Endothelial cell of umbilical vein (primary cell): ENCODE measurements around the gene SPDYE18. TPM values are rescaled to one million over a fixed set of nuclear protein-coding genes. Genes with fewer than 3 reads are reported as not detected.
"Not testable (repeated sequence)": the region's sequence is repeated elsewhere in the genome, so short reads cannot be mapped to it uniquely, and the experiment has no call there.

Source experiments
- BruUV-seq: library from RNA; stranded (reverse); fragments of 400-500 nt; replicated peaks from 2 replicates; lab custom pipeline; 2021; lab: Mats Ljungman, UMichigan
- CTCF ChIA-PET: fragments of 300-600, 350-600 bp; sonication (Branson Sonifier 250); formaldehyde crosslinking; loops from one replicate; lab custom pipeline; 2021; ENCODE audit warnings: antibody characterized with exemption, inconsistent platforms; lab: Charles Lee
- POLR2A ChIA-PET: fragments of 300-600, 350-600 bp; sonication (Branson Sonifier 250); formaldehyde crosslinking; loops from one replicate; lab custom pipeline; 2021; ENCODE audit warnings: antibody characterized with exemption, inconsistent platforms; lab: Charles Lee
- DNase-seq: peaks from one replicate; pipeline ENCODE4 v3.0.0-alpha.2; 2011; ENCODE audit warnings: low read depth, low spot score
- FAIRE-seq: peaks from 2 replicates; lab custom pipeline; 2011; peaks lifted over from hg19 to GRCh38; lab: Jason Lieb, UNC
- H2AFZ ChIP-seq: 2 replicates; pipeline ENCODE4 v1.6.0; 2012; ENCODE audit warnings: low read depth, low read length, control low read depth, inconsistent platforms
- H3K27ac ChIP-seq: 2 replicates; pipeline ENCODE4 v1.5.1; 2011; ENCODE audit warnings: low read depth, mild to moderate bottlenecking, control low read depth, low read length, moderate library complexity; ENCODE audit not compliant: insufficient read depth
- H3K27me3 ChIP-seq, 2 experiments: 2 replicates each; pipeline versions ENCODE4 v1.6.0 to v1.6.1; 2011; ENCODE audit warnings: low read length in 2 of 2, mixed read lengths in 1 of 2; ENCODE audit not compliant: control insufficient read depth in 2 of 2, insufficient read depth in 2 of 2
- H3K36me3 ChIP-seq, 2 experiments: 2 replicates in 1 of 2; 3 replicates in 1 of 2; pipeline ENCODE4 v1.5.1; 2011; ENCODE audit warnings: low read length in 2 of 2, mild to moderate bottlenecking in 1 of 2, moderate library complexity in 1 of 2; ENCODE audit not compliant: control insufficient read depth in 2 of 2, insufficient read depth in 2 of 2; ENCODE audit errors: extremely low read depth in 1 of 2
- H3K4me1 ChIP-seq: 3 replicates; pipeline ENCODE4 v1.5.1; 2011; ENCODE audit warnings: mild to moderate bottlenecking, low read length; ENCODE audit not compliant: control insufficient read depth, insufficient read depth; ENCODE audit errors: extremely low read depth
- H3K4me2 ChIP-seq: 2 replicates; pipeline ENCODE4 v1.6.1; 2011; ENCODE audit warnings: low read length, control low read depth, mixed read lengths; ENCODE audit not compliant: insufficient read depth
- H3K4me3 ChIP-seq, 3 experiments: fragments of 200-600 bp in 1 of 3; sonication (generic), shearing (Covaris generic) in 1 of 3; replicated peaks in 1 of 3; 2 replicates each; pipeline ENCODE4 v1.5.1; 2011 to 2016; ENCODE audit warnings: control low read depth in 3 of 3, low read length in 3 of 3, mild to moderate bottlenecking in 2 of 3, inconsistent platforms in 1 of 3, low read depth in 1 of 3, moderate library complexity in 1 of 3; ENCODE audit not compliant: insufficient read depth in 1 of 3
- H3K79me2 ChIP-seq: 2 replicates; pipeline ENCODE4 v1.6.0; 2012; ENCODE audit warnings: low read length, inconsistent platforms; ENCODE audit not compliant: control insufficient read depth, insufficient read depth
- H3K9ac ChIP-seq: replicated peaks from 2 replicates; pipeline ENCODE3; 2011; ENCODE audit warnings: low read length, control low read depth; ENCODE audit not compliant: insufficient read depth; ENCODE audit errors: extremely low read depth
- H3K9me1 ChIP-seq: replicated peaks from 3 replicates; pipeline ENCODE4 v1.6.0; 2011; ENCODE audit warnings: mild to moderate bottlenecking, low read length; ENCODE audit not compliant: control insufficient read depth, insufficient read depth; ENCODE audit errors: extremely low read depth
- H3K9me3 ChIP-seq: replicated peaks from 2 replicates; pipeline ENCODE4 v1.5.1; 2012; ENCODE audit warnings: low read length, inconsistent platforms; ENCODE audit not compliant: control insufficient read depth, insufficient read depth
- H4K20me1 ChIP-seq: replicated peaks from 2 replicates; pipeline ENCODE3; 2011; ENCODE audit warnings: mild to moderate bottlenecking, low read length; ENCODE audit not compliant: control insufficient read depth, insufficient read depth; ENCODE audit errors: extremely low read depth
- dilution Hi-C: fragments of 300-500 bp; cut with MboI; formaldehyde crosslinking; loops from one replicate; pipeline ENCODE4 v1.15.0; 2019; ENCODE audit warnings: low sequenced_read_pairs; ENCODE audit not compliant: extremely low pct_ligation_motif_present
- intact Hi-C: fragments of 100-400 bp; cut with micrococcal nuclease; formaldehyde crosslinking; loops from one replicate; pipeline ENCODE4 v1.10.0; 2022
- polyA plus RNA-seq, 4 experiments: library from polyadenylated mRNA; depleted of rRNA in 3 of 4; stranded (reverse) in 3 of 4; unstranded in 1 of 4; fragments of >200 nt; gene quantifications; 2 replicates each; pipeline versions ENCODE4 v1.2.1 to v1.2.3, GENCODE V29; 2011 to 2012; ENCODE audit warnings: missing spikeins in 1 of 4
- total RNA-seq: library from RNA; stranded (reverse); gene quantifications from 2 replicates; pipeline ENCODE4 v1.2.3, GENCODE V29; 2021

The SPDYE18 gene
- total and polyA plus RNA-seq, 2 donors (not counting 3 experiments of a cell fraction or from before 2014, with no cell fraction given) = 0.66 TPM; not detected in 1

DNA sequence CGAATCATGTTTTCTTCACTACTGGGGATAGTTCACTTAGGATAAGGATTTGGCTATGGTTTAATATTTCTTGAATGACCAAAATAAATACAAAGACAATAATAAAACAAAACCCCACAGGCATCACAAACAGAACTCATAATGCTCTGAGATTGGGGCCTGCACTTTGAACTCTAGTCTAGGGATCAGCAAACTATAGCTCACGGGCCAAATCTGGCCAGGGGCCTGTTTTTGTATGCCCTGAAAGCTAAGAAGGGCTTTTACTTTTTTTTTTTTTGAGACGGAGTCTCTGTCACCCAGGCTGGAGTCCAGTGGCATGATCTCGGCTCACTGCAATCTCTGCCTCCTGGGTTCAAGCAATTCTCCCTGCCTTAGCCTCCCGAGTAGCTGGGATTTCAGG, 14.7 kb upstream of the SPDYE18 start:
- FAIRE-seq, H3K9me3 ChIP-seq, H3K79me2 ChIP-seq, H3K9ac ChIP-seq, intact Hi-C loops, CTCF ChIA-PET, DNase-seq, POLR2A ChIA-PET, H3K9me1 ChIP-seq, H3K27ac ChIP-seq, H3K4me2 ChIP-seq, H3K27me3 ChIP-seq, dilution Hi-C loops, H2AFZ ChIP-seq, H3K4me1 ChIP-seq, H3K4me3 ChIP-seq, H4K20me1 ChIP-seq, H3K36me3 ChIP-seq: not testable (repeated sequence)
- BruUV-seq = TSS peak; percentile 11

DNA sequence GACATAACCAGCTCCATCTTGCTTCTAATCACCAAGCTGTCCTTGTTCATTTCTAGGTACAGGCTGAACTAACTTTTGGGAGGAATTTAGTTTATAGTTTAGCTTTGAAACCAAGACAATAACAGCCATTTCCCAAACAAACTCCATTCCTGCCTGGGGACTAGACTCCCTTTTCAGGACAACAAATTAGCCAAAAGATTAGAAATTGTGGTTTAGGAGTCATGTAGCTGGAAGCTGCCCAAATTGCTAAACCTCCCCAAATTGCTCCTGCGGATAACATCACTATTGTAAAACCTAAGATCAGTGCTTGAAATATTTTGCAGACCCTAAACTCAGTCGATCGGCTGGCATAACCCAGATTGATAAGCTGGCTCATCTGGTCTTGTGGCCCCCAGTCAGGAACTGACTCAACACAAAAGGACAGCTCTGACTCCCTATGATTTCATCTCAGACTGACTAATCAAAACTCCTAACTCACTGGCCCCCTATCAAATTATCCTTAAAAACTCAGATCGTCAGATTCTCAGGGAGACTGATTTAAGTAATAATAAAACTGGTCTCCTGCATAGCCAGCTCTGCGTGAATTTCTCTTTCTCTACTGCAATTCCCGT, 12.5 kb upstream of the SPDYE18 start:
- dilution Hi-C loops = not testable (repeated sequence)

DNA sequence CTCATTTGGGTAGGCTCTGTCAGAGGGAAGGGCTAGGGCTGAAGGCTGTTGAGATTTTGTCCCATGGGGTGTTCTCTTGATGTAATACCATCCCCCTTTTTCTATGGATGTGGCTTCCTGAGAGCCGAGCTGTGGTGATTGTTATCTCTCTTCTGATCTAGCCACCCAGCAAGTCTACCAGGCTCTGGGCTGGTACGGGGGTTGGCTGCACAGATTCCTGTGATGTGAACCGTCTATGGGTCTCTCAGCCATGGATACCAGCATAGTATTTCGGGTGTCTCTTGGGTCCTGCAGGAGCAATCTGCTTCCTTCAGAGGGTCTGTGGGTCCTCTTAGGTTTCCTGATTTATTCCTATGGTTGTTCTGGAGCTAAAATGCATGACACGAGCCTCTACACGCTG, 8.8 kb upstream of the SPDYE18 start:
- FAIRE-seq, H3K27me3 ChIP-seq, H3K36me3 ChIP-seq, H3K9me1 ChIP-seq, H4K20me1 ChIP-seq, H3K79me2 ChIP-seq, BruUV-seq, CTCF ChIA-PET, DNase-seq, dilution Hi-C loops, H3K27ac ChIP-seq, H2AFZ ChIP-seq, H3K4me2 ChIP-seq, POLR2A ChIA-PET, H3K9me3 ChIP-seq, H3K4me3 ChIP-seq, intact Hi-C loops, H3K4me1 ChIP-seq, H3K9ac ChIP-seq: not testable (repeated sequence)

More for the DNA sequence above, 12.5 kb upstream of the SPDYE18 start:
- H3K79me2 ChIP-seq, H3K4me2 ChIP-seq, H3K9me3 ChIP-seq, H3K9me1 ChIP-seq, BruUV-seq, H3K27me3 ChIP-seq, CTCF ChIA-PET, H3K27ac ChIP-seq, DNase-seq, H3K9ac ChIP-seq, H3K4me1 ChIP-seq, H2AFZ ChIP-seq, H4K20me1 ChIP-seq, POLR2A ChIA-PET, H3K36me3 ChIP-seq, intact Hi-C loops, H3K4me3 ChIP-seq: not testable (repeated sequence)
- FAIRE-seq = peak; percentile 85

DNA sequence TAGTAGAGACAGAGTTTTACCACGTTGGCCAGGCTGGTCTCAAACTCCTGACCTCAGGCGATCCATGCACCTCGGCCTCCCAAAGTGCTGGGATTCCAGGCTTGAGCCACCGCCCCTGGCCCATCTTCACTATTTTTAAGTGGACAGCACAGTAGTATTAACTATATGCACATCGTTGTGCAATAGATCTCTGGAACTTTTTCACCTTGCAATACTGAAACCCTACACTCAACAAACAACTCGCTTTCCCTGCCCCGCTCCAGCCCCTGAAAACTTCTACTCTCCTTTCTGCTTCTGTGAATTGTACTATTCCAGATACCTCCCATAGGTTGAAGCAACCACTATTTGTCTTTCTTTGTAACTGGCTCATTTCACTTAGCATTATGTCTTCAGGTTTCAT, 3.5 kb upstream of the SPDYE18 start:
- H3K4me1 ChIP-seq, H4K20me1 ChIP-seq, intact Hi-C loops, H3K9me1 ChIP-seq, H3K9ac ChIP-seq, H3K4me2 ChIP-seq, DNase-seq, POLR2A ChIA-PET, H3K27me3 ChIP-seq, dilution Hi-C loops, FAIRE-seq, H2AFZ ChIP-seq, H3K27ac ChIP-seq, H3K9me3 ChIP-seq, BruUV-seq, H3K79me2 ChIP-seq, H3K36me3 ChIP-seq, H3K4me3 ChIP-seq, CTCF ChIA-PET: not testable (repeated sequence)
